Measurements from ENCODE around the gene CDPF1. TPM values are rescaled to one million over a fixed set of nuclear protein-coding genes. Genes with fewer than 3 reads are reported as not detected.

CDPF1 gene
- total RNA-seq, 1 donor from 2014 or later: 6.9 TPM

DNA sequence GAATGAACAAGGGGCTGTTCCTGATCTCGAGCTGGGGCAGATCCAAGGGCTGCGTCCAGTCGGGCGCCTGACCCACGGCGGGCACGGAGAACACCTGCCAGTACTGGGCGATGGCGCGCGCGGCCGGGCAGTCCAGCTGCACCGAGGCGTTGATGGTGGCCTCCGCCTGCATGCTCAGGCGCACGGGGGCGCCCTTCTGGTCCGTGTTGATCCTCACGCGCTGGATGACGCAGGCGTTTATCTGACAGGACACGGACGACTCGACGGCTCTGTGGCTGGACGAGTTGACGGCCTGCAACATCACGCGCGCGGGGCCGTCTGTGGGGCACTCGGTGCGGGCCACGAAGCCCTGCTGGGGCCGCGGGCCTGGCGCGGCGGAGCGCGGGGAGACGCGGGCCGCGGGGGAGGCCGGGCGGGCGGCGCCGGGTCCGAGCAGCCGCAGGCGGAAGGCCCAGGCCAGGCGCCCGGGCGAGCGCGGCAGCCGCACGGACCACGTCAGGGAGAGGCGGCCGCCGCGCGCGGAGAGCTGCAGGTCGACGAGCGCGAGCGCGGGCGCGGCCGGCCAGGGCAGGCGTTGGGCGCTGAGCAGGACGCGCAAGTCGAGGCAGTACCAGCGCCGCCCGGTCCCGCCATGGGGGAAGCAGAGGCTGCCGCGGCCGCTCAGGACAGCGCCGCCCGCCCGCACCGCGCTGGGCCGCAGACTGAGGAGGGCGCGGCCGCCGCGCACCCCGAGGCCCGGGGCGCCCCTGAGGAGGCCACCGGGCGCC lies 12.5 kb upstream of the CDPF1 start:
- Mint-ChIP-seq H3K27me3 (ENCODE audit: unreplicated experiment) (peaks cover 16% of the 10 kb centered on the region), H3K9me3 (ENCODE audit: unreplicated experiment) (peaks cover 14% of the 10 kb centered on the region), H3K27ac (ENCODE audit: unreplicated experiment) (no peak overlapping the region), H3K36me3 (ENCODE audit: unreplicated experiment) (peaks cover 46% of the 10 kb centered on the region), H3K4me1 (ENCODE audit: low read depth, unreplicated experiment) (peaks cover 2% of the 10 kb centered on the region), H3K4me3 (ENCODE audit: unreplicated experiment) (no peak overlapping the region)
- TF ChIP-seq, protein P1, sequence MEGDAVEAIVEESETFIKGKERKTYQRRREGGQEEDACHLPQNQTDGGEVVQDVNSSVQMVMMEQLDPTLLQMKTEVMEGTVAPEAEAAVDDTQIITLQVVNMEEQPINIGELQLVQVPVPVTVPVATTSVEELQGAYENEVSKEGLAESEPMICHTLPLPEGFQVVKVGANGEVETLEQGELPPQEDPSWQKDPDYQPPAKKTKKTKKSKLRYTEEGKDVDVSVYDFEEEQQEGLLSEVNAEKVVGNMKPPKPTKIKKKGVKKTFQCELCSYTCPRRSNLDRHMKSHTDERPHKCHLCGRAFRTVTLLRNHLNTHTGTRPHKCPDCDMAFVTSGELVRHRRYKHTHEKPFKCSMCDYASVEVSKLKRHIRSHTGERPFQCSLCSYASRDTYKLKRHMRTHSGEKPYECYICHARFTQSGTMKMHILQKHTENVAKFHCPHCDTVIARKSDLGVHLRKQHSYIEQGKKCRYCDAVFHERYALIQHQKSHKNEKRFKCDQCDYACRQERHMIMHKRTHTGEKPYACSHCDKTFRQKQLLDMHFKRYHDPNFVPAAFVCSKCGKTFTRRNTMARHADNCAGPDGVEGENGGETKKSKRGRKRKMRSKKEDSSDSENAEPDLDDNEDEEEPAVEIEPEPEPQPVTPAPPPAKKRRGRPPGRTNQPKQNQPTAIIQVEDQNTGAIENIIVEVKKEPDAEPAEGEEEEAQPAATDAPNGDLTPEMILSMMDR (IDR thresholded peaks at IDR 0.05; ENCODE audit: partially characterized antibody, unreplicated experiment): no peak
- peak; percentile 58 for DNase-seq

DNA sequence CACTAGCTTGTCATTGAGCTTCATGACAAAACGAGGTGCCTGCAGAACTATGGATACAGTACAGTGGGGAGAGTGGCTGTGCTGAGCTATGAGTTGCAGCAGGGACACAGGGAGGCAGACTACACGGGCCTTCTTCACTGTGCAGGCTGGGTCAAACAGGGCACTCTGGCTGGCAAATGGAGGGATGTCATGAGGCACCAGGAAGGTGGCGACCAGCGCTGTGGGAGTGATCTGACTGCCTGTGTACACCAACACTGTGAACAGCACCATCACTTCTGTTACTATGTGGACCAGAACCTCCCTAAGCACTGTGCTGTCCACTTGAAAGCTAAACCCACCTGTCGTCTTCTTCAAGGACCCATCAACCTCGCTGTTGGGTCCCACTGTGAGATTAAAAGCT lies 9.9 kb upstream of the CDPF1 start:
- Mint-ChIP-seq H3K9me3 (ENCODE audit: unreplicated experiment) (peaks cover 6% of the 10 kb centered on the region), H3K27me3 (ENCODE audit: unreplicated experiment) (peaks cover 16% of the 10 kb centered on the region)

DNA sequence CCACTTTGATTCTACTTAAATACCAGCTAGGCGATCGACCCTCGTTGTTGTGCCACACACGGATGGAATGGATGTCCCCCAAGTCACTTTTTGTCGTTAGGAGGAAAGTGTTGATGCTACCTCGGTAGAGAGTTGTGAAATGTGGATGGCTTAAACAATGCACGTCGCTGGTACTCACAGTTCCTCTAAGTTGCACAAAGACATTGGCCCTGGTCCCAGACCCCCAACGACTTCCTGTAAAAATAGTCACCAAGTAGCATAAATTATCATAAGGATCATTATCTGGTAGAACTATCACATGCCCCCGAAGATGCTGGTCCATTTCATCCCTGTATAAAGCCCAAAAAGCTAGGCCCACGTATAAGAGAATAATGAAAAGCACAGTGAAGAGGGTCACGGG lies 9.3 kb upstream of the CDPF1 start:
- no peaks in the 10 kb centered on the region for H3K4me1 Mint-ChIP-seq (ENCODE audit: low read depth, unreplicated experiment)
- H3K9me3 Mint-ChIP-seq (ENCODE audit: unreplicated experiment): peaks cover 6% of the 10 kb centered on the region
- peaks cover 47% of the 10 kb centered on the region for H3K36me3 Mint-ChIP-seq (ENCODE audit: unreplicated experiment)
- TF ChIP-seq, protein P1 (IDR thresholded peaks at IDR 0.05; ENCODE audit: partially characterized antibody, unreplicated experiment): no peak
- no peak overlapping the region for H3K27ac Mint-ChIP-seq (ENCODE audit: unreplicated experiment)
- peaks cover 16% of the 10 kb centered on the region for H3K27me3 Mint-ChIP-seq (ENCODE audit: unreplicated experiment)
- no peak for DNase-seq
- H3K4me3 Mint-ChIP-seq (ENCODE audit: unreplicated experiment): no peak overlapping the region

More for the DNA sequence above, 9.9 kb upstream of the CDPF1 start:
- peaks cover 48% of the 10 kb centered on the region for H3K36me3 Mint-ChIP-seq (ENCODE audit: unreplicated experiment)
- H3K4me3 Mint-ChIP-seq (ENCODE audit: unreplicated experiment): no peak overlapping the region
- no peak overlapping the region for H3K27ac Mint-ChIP-seq (ENCODE audit: unreplicated experiment)
- TF ChIP-seq, protein P1 (IDR thresholded peaks at IDR 0.05; ENCODE audit: partially characterized antibody, unreplicated experiment): no peak
- no peaks in the 10 kb centered on the region for H3K4me1 Mint-ChIP-seq (ENCODE audit: low read depth, unreplicated experiment)
- no peak for DNase-seq

DNA sequence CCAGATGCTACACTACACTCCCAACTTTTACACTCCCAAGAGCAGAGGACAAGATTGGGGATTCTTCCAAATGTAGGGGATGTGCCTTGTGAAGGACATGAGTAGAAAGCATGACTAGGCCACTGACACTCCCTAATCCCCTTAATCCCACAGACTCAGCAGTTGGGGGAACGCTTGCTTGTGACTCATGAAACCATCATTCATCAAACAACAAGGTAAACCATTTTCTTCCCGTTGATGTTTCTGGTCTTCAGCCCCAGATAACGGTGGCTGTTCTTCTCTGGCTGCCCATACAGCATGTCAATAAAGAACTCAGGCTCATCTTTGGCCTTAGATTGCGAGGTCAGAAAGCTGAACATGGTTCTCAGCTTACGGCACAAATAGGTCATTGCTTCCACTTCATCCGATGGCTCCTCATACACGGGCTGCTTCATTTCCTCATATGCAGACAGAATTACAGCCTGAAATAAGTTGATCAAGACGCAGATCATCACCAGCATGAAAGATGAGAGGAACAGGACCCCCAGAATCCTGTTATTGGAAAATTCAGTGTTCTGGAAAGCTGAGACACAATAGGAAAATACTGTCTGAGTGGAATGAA lies 6.4 kb upstream of the CDPF1 start:
- DNase-seq: no peak
- H3K9me3 Mint-ChIP-seq (ENCODE audit: unreplicated experiment): no peaks in the 10 kb centered on the region
- TF ChIP-seq, protein P1 (IDR thresholded peaks at IDR 0.05; ENCODE audit: partially characterized antibody, unreplicated experiment): no peak
- H3K4me1 Mint-ChIP-seq (ENCODE audit: low read depth, unreplicated experiment): no peaks in the 10 kb centered on the region
- H3K27me3 Mint-ChIP-seq (ENCODE audit: unreplicated experiment): peaks cover 9% of the 10 kb centered on the region
- H3K4me3 Mint-ChIP-seq (ENCODE audit: unreplicated experiment): no peak overlapping the region
- peaks cover 28% of the 10 kb centered on the region for H3K36me3 Mint-ChIP-seq (ENCODE audit: unreplicated experiment)
- H3K27ac Mint-ChIP-seq (ENCODE audit: unreplicated experiment): no peak overlapping the region

- DNase-seq: no peak
- Mint-ChIP-seq H3K27ac (ENCODE audit: unreplicated experiment) (no peak overlapping the region), H3K4me1 (ENCODE audit: low read depth, unreplicated experiment) (no peaks in the 10 kb centered on the region), H3K36me3 (ENCODE audit: unreplicated experiment) (peaks cover 7% of the 10 kb centered on the region), H3K27me3 (ENCODE audit: unreplicated experiment) (peaks cover 7% of the 10 kb centered on the region), H3K4me3 (ENCODE audit: unreplicated experiment) (no peak overlapping the region), H3K9me3 (ENCODE audit: unreplicated experiment) (peaks cover 2% of the 10 kb centered on the region)
- TF ChIP-seq, protein P1 (IDR thresholded peaks at IDR 0.05; ENCODE audit: partially characterized antibody, unreplicated experiment): no peak
Measured at GRCh38 chr22:46251816-46252380, 1.8 kb upstream of the CDPF1 start.

All from glutamatergic neuron (in vitro differentiated cells).